ENCODE measurements around the gene EHMT1. TPM values are rescaled to one million over a fixed set of nuclear protein-coding genes. Genes with fewer than 3 reads are reported as not detected.

Gene EHMT1
- total and polyA plus RNA-seq, 2 of the 13 experiments (the other 11 are each of a cell fraction or from before 2014, with no cell fraction given): 23.0 to 27.1 TPM

DNA sequence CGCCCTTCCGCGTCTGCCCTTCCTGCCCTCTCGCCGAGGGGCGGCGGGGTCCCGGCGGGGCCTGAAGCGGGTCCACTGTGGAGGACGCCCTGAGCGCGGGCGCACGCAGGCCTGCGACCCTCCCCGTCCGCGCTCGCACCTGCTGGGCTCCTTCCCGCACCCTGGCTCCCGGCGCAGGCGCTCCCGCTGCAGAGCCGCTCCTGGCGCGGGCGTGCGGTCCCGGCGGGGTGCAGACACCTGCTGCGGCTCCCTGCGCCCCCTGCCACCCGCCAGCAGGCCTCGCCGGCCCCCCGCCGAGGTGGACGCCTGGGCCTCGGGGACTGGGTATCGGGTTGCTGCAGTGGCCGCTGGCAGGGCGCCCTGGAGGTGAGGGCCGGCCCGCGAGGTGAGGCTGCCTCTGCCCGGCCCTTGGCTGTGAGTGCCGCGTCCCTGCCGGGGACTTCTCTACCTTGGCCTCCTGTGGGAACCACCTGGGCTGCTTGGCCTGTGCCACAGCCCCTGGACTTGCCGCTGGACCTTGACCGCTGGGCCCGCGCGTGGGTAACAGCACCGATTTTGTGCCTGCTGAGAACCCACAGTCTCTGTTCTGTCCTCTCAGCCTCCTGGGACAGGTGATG, 12.7 kb upstream of the EHMT1 start (continued):
- TF ChIP-seq ZNF770 (CRISPR knock-in tag; IDR thresholded peaks at IDR 0.05) (peak; percentile 44; the same call in 1 of the 2 replicates), ZNF761 (CRISPR knock-in tag; conservative IDR thresholded peaks at IDR 0.05) (peak; percentile 42; the same call in 1 of the 2 replicates), HMGXB4 (CRISPR knock-in tag; IDR thresholded peaks at IDR 0.05; ENCODE audit: borderline replicate concordance in 1 of 2, low read depth in 1 of 2) (peak in 1 of 2 experiments; percentile 35; a peak in 2 of 4 replicates), PHF20 (CRISPR knock-in tag; IDR thresholded peaks at IDR 0.05) (peak; percentile 33; the same call in 1 of the 2 replicates), POGK (CRISPR knock-in tag; conservative IDR thresholded peaks at IDR 0.05) (peak; percentile 34; the same call in 1 of the 2 replicates), ZNF207 (IDR thresholded peaks at IDR 0.05; ENCODE audit: borderline replicate concordance) (no peak), ZNF776 (CRISPR knock-in tag; IDR thresholded peaks at IDR 0.05) (0 out of 2 replicates have a peak, but pooled peaks have one; percentile 21), SATB2 (CRISPR knock-in tag; IDR thresholded peaks at IDR 0.05) (no peak), ZNF563 (CRISPR knock-in tag; IDR thresholded peaks at IDR 0.05) (peak; percentile 36; the same call in 1 of the 2 replicates), SSRP1 (CRISPR knock-in tag; IDR thresholded peaks at IDR 0.05) (no peak), IRF9 (CRISPR knock-in tag; IDR thresholded peaks at IDR 0.05; ENCODE audit: borderline replicate concordance) (0 out of 2 replicates have a peak, but pooled peaks have one; percentile 13), MTA1 (CRISPR knock-in tag; IDR thresholded peaks at IDR 0.05; ENCODE audit: borderline replicate concordance) (peak; percentile 48; the same call in 1 of the 2 replicates), NONO (IDR thresholded peaks at IDR 0.05) (no peak), NONO (CRISPR knock-in tag; conservative IDR thresholded peaks at IDR 0.05) (0 out of 2 replicates have a peak, but pooled peaks have one; percentile 14), ZNF12 (CRISPR knock-in tag; IDR thresholded peaks at IDR 0.05) (no peak), ATRX (CRISPR knock-in tag; IDR thresholded peaks at IDR 0.05; ENCODE audit: borderline replicate concordance) (no peak), ZNF768 (CRISPR knock-in tag; IDR thresholded peaks at IDR 0.05) (peak; percentile 82)
- TF ChIP-seq, protein P1, sequence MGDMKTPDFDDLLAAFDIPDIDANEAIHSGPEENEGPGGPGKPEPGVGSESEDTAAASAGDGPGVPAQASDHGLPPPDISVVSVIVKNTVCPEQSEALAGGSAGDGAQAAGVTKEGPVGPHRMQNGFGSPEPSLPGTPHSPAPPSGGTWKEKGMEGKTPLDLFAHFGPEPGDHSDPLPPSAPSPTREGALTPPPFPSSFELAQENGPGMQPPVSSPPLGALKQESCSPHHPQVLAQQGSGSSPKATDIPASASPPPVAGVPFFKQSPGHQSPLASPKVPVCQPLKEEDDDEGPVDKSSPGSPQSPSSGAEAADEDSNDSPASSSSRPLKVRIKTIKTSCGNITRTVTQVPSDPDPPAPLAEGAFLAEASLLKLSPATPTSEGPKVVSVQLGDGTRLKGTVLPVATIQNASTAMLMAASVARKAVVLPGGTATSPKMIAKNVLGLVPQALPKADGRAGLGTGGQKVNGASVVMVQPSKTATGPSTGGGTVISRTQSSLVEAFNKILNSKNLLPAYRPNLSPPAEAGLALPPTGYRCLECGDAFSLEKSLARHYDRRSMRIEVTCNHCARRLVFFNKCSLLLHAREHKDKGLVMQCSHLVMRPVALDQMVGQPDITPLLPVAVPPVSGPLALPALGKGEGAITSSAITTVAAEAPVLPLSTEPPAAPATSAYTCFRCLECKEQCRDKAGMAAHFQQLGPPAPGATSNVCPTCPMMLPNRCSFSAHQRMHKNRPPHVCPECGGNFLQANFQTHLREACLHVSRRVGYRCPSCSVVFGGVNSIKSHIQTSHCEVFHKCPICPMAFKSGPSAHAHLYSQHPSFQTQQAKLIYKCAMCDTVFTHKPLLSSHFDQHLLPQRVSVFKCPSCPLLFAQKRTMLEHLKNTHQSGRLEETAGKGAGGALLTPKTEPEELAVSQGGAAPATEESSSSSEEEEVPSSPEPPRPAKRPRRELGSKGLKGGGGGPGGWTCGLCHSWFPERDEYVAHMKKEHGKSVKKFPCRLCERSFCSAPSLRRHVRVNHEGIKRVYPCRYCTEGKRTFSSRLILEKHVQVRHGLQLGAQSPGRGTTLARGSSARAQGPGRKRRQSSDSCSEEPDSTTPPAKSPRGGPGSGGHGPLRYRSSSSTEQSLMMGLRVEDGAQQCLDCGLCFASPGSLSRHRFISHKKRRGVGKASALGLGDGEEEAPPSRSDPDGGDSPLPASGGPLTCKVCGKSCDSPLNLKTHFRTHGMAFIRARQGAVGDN (CRISPR knock-in tag; IDR thresholded peaks at IDR 0.05): peak; percentile 7; the same call in 1 of the 2 replicates

Measured in HepG2 (cell line).